ENCODE data around the gene PSORS1C1.

DNA sequence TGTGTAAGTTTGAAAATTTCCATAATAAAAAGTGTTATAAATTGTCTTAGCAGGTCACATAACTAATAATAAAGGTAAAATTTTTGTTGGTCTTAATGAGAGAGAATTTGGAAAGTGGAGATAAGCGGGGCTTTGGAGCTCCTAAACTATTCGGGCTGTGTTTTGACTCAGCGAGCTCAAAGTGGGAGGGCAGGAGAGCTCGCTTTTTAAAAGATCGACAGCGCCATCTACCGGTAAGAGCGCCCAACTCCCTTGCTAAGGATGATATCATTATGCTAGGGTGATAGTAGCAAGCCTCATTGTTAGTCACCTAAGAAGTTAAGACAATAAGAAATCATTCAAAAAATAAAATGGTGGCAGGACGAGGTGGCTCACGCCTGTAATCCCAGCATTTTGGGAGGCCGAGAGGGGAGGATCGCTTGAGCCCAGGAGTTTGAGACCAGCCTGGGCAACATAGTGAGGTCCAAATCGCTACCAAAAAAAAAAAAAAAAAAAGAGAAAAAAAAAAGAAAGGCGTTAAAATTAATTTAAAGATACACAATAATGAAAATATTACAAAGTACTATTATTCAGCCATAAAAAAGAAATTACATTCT is 27.0 kb upstream of the PSORS1C1 start:
- TF ChIP-seq POLR2AphosphoS5 (IDR thresholded peaks at IDR 0.05) = no peak
- TF ChIP-seq, protein P1, sequence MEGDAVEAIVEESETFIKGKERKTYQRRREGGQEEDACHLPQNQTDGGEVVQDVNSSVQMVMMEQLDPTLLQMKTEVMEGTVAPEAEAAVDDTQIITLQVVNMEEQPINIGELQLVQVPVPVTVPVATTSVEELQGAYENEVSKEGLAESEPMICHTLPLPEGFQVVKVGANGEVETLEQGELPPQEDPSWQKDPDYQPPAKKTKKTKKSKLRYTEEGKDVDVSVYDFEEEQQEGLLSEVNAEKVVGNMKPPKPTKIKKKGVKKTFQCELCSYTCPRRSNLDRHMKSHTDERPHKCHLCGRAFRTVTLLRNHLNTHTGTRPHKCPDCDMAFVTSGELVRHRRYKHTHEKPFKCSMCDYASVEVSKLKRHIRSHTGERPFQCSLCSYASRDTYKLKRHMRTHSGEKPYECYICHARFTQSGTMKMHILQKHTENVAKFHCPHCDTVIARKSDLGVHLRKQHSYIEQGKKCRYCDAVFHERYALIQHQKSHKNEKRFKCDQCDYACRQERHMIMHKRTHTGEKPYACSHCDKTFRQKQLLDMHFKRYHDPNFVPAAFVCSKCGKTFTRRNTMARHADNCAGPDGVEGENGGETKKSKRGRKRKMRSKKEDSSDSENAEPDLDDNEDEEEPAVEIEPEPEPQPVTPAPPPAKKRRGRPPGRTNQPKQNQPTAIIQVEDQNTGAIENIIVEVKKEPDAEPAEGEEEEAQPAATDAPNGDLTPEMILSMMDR (IDR thresholded peaks at IDR 0.05 in 8 of 11, conservative IDR thresholded peaks at IDR 0.05 in 3 of 11) = peak; percentile 59 to 92 (median 83)

Data from spleen (tissue), 7 donors.